ENCODE measurements around the gene TEF. TPM values are rescaled to one million over a fixed set of nuclear protein-coding genes. Genes with fewer than 3 reads are reported as not detected.

The TEF gene
- total RNA-seq, 1 donor from 2014 or later: 3.6 TPM

- DNase-seq (ENCODE audit: low read depth in 2 of 2): no peak
These were observed 27.7 kb upstream of the TEF start for GRCh38 chr22:41353862-41354575.

- DNase-seq (ENCODE audit: low read depth in 2 of 2): no peak
These were observed 26.8 kb upstream of the TEF start for GRCh38 chr22:41354979-41355378.

- DNase-seq (ENCODE audit: low read depth in 2 of 2): no peak
These were observed 25.8 kb upstream of the TEF start for GRCh38 chr22:41355895-41356294.

- no peak for DNase-seq (ENCODE audit: low read depth in 2 of 2)
These were observed 25.2 kb upstream of the TEF start for GRCh38 chr22:41356430-41357028.

- DNase-seq (ENCODE audit: low read depth in 2 of 2): no peak
These were observed 24.6 kb upstream of the TEF start for GRCh38 chr22:41357191-41357590.

GRCh38 chr22:41358927-41359326, 22.8 kb upstream of the TEF start:
- DNase-seq (ENCODE audit: low read depth in 2 of 2): no peak

GRCh38 chr22:41359376-41359775, 22.4 kb upstream of the TEF start:
- no peak for DNase-seq (ENCODE audit: low read depth in 2 of 2)

GRCh38 chr22:41360126-41360525, 21.6 kb upstream of the TEF start:
- no peak for DNase-seq (ENCODE audit: low read depth in 2 of 2)

- DNase-seq (ENCODE audit: low read depth in 2 of 2): peak in 1 of 2 donors; percentile 27
These were observed 19.9 kb upstream of the TEF start for GRCh38 chr22:41361716-41362310.

- no peak for DNase-seq (ENCODE audit: low read depth in 2 of 2)
These were observed 19.1 kb upstream of the TEF start for GRCh38 chr22:41362615-41363014.

GRCh38 chr22:41364233-41364632, 17.5 kb upstream of the TEF start:
- no peak for DNase-seq (ENCODE audit: low read depth in 2 of 2)

GRCh38 chr22:41364955-41365354, 16.8 kb upstream of the TEF start:
- DNase-seq (ENCODE audit: low read depth in 2 of 2): no peak

GRCh38 chr22:41365425-41365824, 16.3 kb upstream of the TEF start:
- no peak for DNase-seq (ENCODE audit: low read depth in 2 of 2)

GRCh38 chr22:41366323-41367029, 15.3 kb upstream of the TEF start:
- no peak for DNase-seq (ENCODE audit: low read depth in 2 of 2)

GRCh38 chr22:41367039-41367679, 14.6 kb upstream of the TEF start:
- DNase-seq (ENCODE audit: low read depth in 2 of 2): peak; percentile 95 to 98

- DNase-seq (ENCODE audit: low read depth in 2 of 2): peak in 1 of 2 donors; percentile 17
These were observed 13.8 kb upstream of the TEF start for GRCh38 chr22:41367680-41368542.

GRCh38 chr22:41368543-41369423, 13.0 kb upstream of the TEF start:
- DNase-seq (ENCODE audit: low read depth in 2 of 2): no peak

GRCh38 chr22:41369424-41369745, 12.4 kb upstream of the TEF start:
- DNase-seq (ENCODE audit: low read depth in 2 of 2): no peak

GRCh38 chr22:41369837-41370236, 11.9 kb upstream of the TEF start:
- no peak for DNase-seq (ENCODE audit: low read depth in 2 of 2)

- no peak for DNase-seq (ENCODE audit: low read depth in 2 of 2)
These were observed 3.9 kb upstream of the TEF start for GRCh38 chr22:41377846-41378245.

All from lung microvascular endothelial cell (primary cell).